GM19438 (cell line): Measurements from ENCODE around the gene RUNX2.

Source experiments
- ATAC-seq: cut with Tn5 transposase; IDR thresholded peaks from one replicate; pipeline ENCODE4 v1.9.1; 2021; ENCODE audit warnings: low read depth; ENCODE audit not compliant: unreplicated experiment

Gene RUNX2

DNA sequence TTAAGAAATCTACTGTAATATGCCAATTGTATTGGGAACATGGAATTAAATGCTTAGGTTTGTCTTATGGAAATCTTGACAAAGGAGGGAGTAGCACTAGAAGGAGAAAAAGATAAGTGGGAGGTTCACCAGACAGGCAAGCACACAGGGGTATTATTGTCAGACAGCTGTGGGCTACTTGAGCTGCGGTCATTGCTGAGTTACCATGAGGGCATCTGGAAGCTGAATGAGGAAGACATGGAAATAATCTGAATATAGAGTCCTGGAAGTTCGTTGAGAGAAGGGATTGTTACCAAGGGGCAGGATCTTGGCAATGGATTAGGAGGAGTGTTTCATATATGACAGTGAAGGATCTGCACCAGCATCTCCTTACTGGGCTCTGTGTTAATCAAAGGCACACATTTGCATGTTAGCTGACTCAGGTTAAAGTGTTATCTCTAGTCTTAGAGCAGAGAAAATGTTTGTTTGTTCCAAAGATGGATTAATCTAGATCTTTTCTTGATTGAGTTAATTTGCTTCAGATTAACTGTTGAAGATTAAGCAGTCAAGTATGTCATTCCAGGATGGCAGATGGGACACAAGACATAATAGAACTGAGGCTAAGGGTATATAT lies 102.6 kb downstream of the RUNX2 start:
- ATAC-seq: no peak

DNA sequence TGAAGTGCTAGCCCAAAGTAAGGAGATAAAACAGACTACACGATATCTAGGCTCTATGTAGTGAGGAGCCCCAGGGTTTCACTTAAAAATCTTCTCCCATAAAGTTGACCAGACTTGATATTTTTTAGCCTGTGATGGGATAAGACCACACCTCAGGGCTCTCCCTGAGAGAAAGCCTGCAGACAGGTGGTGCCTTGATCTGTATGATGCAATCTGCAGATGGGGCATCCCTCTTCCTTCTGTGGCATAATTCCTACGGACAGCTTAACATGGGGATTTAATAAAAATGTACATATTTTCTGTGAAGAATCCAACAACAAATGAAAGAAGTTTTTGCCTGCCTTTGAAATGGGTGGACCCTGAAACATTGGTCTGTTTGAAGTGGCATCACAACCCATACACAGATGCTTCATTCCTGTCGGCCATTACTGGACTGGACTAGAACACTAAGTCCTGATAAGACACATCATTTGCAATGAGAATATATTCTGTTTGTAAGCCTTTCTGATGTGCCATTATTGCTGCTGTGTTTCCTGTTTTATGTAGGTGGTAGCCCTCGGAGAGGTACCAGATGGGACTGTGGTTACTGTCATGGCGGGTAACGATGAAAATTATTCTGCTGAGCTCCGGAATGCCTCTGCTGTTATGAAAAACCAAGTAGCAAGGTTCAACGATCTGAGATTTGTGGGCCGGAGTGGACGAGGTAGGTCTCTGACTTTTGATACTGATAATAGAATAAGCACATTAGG lies 103.4 kb downstream of the RUNX2 start:
- no peak for ATAC-seq

DNA sequence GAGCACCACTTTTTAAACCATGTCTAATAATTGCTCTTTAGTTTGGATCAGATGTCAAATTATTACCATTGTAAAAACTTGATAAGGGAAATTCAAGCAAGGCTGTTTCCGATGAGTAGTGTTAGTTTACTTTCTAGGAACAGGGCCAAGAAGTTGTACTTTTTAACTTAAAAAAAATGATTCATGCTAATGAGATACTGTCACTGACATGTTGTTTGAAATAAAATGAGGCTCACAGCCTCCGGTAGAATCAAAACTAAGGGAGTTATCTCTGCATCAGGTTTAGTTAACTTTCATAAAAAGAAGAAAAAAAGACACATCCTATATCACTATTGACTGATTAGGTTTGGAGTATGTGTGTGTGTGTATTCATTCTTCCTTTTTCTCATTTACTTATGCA lies 104.8 kb downstream of the RUNX2 start:
- ATAC-seq: no peak

GRCh38 chr6:45433533-45434380 lies 105.6 kb downstream of the RUNX2 start:
- ATAC-seq: no peak

DNA sequence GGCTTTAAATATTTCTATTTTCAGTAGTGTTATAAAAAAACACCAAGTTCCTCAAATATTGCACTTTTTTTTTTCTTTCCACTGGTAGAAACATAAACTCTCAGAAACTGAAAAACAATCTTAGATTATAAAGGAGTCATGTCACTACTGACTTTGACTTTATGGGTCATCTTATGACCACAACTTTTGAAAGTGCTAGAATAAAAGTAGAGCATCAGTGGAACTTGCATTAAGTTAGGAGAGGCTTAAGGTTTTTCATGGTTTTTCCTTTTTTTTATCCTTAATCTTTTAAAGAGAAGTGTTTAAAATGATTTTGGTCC lies 106.2 kb downstream of the RUNX2 start:
- ATAC-seq: no peak

DNA sequence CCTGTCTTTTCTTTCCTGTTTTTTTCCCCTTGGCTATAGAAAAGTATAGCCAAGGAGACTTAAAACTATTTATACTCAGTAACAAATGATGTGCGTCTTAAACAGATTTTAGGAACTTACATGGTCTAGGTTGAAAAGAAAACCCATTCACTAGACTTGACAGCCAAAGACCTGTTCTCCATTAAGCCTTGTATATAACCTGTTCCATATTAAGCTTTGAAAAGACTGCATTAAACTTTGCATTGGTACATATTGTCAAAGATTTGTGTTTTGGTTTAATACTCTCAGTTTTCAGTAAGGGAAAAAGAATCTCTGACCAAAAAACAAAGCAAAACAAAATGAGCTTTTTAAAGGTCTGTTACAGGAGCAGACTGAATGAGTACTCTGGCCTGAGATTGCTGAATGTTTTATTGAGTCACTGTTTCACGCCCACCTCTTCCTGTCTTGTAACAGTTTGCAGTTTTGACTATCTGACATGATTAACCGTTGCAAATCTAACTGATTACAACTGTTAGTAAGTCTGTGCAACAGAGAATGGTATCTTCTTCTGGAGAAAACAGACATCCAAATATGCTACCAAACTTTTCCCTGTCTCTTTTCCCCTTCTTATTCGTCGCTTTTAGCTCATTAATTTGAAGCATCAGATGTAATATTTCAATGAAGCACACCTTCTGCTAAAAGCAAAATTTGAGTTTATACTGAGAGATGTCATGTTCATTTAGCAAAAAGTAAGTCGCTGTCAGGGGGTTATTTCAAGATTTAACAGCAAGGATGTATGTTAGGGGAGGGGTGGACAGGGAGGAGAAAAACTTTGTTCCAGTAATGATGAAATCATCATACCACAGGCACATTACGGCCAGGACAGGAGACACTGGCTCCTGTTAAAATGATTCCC lies 108.7 kb downstream of the RUNX2 start:
- no peak for ATAC-seq

GRCh38 chr6:45437439-45437815 lies 109.3 kb downstream of the RUNX2 start:
- no peak for ATAC-seq

GRCh38 chr6:45438151-45438550 lies 110.0 kb downstream of the RUNX2 start:
- ATAC-seq: no peak

- ATAC-seq: no peak
Observed at GRCh38 chr6:45438849-45439406, 110.8 kb downstream of the RUNX2 start.

GRCh38 chr6:45439459-45439858 lies 111.3 kb downstream of the RUNX2 start:
- no peak for ATAC-seq

DNA sequence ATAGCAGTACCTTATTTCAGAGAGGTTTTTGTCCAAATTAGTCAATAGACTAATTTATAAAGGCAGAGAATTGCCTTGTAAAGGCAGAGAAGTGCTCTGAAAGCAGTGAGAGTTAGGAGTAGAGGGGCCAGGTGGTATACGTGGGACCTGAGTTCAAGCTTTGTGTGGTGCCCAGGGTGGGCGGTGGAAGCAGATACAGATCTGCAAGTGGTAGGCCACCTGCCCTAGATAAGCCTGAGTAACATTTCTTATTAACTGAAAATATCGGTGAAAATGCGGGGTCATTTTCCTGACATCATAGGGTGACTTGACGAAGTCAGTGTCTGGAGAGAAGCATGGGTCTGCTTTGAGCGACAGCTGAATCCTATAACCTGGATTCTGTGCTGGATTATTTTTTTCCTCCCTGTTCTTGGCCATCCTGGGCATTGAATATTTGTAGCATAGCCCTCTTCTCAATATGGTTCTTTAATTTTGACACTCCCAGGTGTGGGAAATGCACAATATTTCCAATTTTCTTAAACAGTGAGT lies 111.8 kb downstream of the RUNX2 start:
- no peak for ATAC-seq

DNA sequence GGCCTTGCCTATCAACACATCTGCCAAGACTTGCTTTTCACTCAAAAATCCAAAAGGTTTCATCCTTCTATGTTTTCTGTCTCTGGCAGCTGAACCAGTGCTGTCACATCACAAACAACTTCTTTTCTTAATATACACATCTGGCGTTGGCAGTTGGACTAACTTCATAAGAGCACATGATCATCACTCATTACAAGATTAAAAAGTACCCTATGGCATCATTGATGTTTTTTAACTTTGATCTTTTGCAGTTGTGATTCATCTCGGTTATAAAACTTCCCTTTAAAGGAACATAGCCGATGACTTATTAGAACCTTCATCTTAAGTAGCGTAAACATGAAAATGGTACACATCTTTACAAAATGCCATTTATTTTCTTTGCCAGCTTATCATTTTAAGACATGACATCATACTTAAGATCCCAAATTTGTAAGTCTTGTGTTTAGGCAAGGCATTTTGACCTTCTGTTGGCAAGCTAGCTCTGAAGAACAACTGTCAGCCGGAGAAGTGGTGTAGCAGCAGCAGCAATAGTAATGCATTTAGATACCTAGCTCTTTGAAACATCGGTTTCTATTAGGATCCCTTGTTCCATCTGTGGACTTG lies 113.8 kb downstream of the RUNX2 start:
- no peak for ATAC-seq

GRCh38 chr6:45442716-45443115 lies 114.6 kb downstream of the RUNX2 start:
- no peak for ATAC-seq

- no peak for ATAC-seq
Observed at GRCh38 chr6:45445364-45445748, 117.2 kb downstream of the RUNX2 start.

DNA sequence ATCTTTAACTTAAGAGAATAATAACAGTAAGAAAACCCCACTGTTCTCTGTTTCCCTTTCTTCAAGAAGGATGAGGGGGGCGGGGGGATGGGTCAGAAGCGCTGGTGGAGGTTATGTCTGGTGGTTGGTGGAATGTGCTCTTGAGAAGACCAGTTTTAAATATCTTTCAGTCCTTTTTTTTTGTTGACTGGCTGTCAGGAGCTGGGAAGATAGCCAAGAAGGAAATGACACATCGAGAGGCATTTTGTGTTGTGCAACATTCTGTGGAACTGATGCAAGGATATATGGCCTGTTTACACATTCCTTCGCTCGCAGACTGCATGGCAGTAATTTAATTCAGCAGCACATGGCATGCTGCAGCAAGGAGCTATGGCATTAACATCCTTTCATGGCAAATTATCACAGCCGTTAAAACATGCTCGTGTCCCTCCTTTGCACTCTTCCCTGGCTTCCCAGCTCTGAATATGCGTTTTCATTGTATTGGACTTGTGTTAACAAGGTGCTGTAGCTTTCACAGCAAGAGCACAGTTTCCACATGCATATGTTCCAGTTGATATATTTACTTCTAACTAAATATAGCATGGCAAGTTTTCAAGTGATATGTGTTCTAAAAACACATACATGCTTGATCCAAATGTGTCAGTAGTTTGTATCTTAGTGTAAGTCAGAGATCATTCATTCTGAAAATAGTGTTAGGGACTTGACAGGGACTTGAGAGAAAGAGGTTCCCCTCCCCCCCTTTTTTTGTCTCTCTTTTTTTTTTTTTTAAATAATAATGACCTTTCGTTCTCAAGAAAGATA lies 117.8 kb downstream of the RUNX2 start:
- no peak for ATAC-seq

GRCh38 chr6:45447005-45447404 lies 118.9 kb downstream of the RUNX2 start:
- no peak for ATAC-seq

DNA sequence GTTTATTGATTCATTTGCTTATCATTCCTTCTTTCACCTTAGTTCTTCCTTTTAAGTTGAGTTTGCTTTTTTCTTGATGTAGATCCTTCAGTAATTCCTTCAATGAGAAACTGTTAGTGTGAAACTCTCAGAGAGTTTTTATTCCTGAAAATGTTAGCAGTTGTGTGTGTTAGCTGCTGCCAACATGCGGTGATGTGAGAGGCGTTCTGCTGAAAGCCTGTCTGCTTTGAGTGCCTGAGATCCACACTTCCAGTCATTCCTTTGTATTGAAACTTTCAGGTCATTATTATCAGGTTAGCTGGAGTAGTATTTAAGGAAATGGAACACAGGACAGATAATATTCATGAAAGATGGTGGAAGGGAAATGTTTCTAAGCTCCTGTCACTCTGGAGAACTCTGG lies 119.6 kb downstream of the RUNX2 start:
- ATAC-seq: no peak

- ATAC-seq: no peak
Observed at GRCh38 chr6:45448417-45449389, 120.6 kb downstream of the RUNX2 start.
